Measurements from ENCODE around the gene CAPZB.

CAPZB gene

DNA sequence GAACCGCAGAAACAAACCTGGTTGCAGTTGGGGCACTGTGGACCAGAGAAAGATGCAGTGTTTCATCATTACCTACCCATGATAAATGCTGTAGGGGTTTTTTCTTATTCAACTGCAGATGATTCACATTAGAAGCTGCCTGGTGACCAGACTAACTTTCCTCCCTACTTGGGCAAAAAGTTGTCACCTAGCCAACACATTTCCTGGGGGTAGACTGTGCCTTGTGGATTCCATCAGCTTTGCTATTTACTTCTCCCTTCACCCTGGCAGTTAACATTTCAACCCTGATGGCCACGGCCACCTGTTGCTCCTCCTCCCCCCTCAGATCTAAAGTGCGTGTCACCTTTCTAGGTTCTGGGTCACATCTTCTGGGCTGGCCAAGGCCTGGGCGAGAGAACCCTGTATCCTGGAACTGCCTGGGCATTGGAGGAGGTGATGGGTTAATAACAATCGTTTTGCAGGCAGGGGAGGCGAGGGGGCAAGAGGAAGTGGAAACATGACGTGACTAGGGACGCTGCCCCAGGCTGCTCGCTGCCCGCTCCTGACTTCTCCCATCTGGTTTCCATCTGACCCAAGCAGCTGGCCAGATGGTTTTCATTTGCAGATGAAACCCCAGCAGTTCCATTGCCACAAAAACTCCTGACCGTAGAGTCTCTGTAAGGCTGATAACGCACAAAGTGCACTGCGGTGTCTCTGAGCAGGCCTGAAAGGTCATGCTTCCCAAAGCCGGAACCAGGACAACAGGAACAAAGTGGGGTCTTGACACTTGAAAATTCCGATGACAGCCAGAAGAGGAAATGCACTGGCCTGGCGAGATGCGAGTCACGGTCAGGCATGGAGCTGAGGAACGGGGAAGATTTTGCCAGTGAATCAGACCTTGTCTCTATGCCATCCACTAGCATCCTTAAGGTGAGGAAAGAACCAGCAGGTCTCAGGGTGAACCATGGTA lies 36.6 kb downstream of the CAPZB start:
- DNase-seq (ENCODE audit: low spot score): no peak

- DNase-seq (ENCODE audit: low spot score): no peak
Measured at GRCh38 chr1:19447550-19447949, 37.8 kb downstream of the CAPZB start.

DNA sequence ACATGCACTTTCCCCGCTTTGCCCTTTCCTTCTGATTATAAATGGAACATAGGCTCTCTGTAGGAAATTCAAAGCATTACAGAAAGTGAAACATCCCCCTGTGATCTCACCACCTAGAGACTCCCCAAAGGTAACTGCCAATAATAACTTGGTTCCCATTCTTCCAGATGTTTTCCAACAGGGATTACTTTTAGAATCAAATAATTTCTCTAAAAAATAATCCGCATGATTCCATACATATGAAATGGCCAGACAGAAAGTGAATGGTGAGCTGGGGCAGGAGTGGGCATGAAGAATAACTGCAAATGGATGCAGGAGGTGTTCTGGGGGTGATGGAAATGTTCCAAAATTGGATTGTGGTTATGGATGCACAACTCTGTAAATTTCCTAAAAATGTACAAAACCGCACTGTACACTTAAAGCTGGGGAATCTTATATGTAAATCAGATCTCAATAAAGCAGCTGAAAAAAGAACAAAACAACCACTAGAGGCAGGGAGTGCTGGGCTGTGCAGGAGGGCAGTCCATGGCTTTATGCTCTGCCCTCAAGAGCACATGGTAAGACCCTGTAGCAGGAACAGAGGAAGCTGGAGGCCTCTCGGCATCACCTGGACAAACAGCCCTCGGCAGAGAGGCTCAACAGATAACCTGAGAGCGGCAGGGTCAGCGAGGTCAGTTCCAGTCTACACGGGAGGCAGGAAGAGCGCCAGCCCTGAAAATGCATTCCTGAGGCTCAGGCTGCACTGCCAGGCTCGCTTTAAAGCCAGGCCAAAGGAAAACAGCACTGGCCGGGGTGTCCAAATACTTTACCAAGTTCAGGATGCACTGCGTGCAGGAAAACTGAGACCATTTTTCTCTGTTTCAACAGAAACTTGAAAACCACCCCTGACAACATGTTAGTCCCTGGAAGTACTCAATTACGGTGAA lies 39.7 kb downstream of the CAPZB start:
- DNase-seq (ENCODE audit: low spot score): no peak

DNA sequence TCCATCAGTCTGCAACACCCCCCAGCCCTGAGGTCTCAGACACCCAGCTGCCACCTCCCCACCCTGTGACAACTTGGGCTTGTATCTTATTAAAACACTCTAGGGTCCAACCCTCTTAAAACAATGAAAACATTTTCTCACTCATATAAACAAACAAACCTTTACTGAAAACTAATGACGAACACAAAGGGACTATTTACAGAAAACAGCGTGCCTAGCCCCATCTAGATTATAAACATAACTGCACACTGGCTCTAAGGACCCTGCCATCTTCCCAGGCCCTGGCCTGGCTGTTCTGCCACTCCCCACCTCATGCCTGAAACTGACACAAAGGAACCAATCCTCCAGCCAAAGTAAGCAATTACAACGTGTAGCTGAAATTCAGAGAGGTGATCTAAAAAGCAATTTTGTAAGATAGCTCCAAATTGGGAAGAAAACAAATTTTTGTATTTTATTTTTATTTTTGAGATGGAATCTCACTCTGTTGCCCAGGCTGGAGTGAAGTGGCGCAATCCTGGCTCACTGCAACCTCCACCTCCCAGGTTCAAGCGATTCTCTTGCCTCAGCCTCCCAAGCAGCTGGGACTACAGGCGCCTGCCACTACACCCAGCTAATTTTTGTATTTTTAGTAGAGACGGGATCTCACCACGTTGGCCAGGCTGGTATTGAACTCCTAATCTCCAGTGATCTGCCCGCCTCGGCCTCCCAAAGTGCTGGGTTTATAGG lies 40.9 kb downstream of the CAPZB start:
- no peak for DNase-seq (ENCODE audit: low spot score)

DNA sequence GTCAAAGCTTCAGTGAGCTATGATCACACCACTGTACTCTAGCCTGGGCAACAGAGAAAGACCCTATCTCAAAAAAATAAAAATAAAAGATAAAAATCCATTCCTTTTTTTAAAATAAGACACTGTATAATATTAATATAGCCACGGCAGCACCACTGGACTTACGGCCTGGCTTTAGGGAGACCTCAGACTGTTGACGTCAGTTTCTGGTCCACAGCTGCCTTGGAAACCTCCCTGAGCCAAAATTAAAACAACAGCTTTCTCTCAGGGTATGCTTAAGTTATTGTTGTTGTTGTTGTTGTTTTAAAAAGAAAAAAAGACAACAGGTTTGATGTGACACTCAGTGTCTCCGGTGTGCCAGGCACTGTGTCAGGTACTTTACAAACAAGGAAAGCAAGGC lies 42.0 kb downstream of the CAPZB start:
- no peak for DNase-seq (ENCODE audit: low spot score)

DNA sequence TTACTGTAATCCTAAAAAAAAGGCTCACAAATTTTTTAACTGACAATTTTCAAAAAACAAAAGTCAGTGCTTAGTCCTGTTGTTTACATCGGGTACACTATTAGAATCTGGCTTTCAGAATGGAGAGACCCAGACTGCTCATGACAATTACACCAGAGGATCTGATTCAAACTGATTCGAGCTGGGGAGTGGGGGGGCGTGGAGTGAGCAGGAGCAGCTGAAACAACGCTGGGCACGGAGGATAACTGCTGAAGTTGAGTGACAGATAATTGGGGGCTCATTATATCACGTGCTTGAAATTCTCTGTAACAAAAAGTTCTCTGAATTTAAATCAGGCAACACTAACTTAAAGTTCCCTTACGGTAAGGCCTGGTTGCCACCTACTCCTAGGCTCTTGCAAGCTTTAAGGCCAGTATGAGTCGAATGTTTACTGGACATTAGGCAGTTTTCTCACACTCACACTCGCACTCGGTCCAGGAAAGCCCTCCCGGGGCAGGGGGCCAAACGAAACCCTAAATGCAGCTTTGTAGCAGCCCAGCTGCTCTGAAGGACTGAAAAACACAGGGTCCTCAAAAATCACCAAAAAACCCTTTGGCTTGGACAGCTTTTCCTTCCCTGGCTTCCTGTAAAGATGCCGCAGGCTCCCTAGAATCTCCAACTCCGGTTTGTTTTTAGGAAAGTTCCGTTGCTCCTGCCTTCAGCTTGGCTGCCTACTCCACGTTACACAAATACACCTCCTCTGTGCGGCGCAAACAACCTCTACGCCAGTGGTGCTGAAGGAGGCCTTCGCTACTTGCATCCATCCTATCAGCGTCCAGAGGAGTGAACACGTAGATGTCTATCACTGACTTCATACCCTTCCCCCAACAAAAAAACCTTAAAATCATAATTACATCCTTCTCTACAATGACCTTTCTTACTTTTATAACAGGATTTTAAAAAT lies 42.9 kb downstream of the CAPZB start:
- DNase-seq (ENCODE audit: low spot score): no peak

- no peak for DNase-seq (ENCODE audit: low spot score)
Measured at GRCh38 chr1:19441048-19441780, 44.1 kb downstream of the CAPZB start.

GRCh38 chr1:19439464-19440171 lies 45.7 kb downstream of the CAPZB start:
- peak; percentile 47 for DNase-seq (ENCODE audit: low spot score)

GRCh38 chr1:19438516-19439195 lies 46.7 kb downstream of the CAPZB start:
- no peak for DNase-seq (ENCODE audit: low spot score)

- DNase-seq (ENCODE audit: low spot score): no peak
Measured at GRCh38 chr1:19437891-19438294, 47.4 kb downstream of the CAPZB start.

DNA sequence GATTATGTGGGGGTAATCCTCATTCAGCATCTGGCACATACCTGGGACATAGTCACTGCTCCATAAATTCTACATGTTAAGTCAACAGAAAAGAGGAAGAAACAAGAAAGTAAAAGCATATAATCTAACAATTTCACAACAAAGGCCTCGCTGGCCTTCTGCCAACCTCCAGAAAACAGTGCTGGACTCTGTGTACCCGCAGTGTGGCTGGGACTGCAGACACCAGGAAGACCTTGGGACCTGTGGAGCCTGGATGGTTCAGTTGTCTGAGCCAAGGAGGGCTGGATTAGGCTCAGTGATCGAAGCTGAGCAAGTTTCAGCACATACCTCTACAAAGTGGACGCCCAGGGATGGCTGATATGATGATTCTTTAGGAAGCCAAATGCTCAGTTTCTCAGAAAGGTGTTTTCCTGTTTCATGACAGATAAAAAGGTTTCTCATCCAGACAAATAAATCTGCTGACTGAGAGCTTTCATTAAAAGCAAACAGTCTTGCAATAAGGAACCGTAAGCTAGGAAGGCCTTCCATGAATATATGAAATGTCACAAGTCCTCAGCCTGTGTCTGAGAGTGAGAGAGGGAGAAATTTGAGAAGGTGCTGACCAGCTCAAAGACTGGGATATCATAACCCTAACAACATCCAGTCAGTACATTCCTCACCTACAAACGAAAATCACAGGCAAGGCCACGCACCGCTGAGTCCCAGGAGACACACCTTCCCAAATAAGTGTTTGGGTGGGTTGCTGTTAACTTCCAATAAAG lies 48.4 kb downstream of the CAPZB start:
- no peak for DNase-seq (ENCODE audit: low spot score)

GRCh38 chr1:19435851-19436455 lies 49.4 kb downstream of the CAPZB start:
- no peak for DNase-seq (ENCODE audit: low spot score)

DNA sequence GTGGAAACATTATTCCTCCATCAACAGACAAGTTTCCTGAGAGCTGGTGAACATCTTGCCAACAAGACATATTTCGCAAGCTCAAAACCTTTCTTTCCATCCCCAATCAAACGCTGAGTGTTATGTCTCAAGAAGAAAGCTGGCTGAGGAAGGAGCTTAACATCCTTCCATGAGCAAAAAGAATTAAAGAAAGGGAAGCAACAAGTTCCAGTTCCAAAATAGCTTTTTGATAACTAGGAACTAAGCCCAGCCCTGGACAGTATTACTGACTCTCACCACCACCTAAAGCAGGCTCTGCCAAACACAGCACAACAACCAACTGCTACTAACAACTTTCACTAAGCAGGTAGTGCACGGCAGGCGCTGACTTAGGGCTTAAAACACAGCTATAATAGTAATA lies 50.2 kb downstream of the CAPZB start:
- no peak for DNase-seq (ENCODE audit: low spot score)

DNA sequence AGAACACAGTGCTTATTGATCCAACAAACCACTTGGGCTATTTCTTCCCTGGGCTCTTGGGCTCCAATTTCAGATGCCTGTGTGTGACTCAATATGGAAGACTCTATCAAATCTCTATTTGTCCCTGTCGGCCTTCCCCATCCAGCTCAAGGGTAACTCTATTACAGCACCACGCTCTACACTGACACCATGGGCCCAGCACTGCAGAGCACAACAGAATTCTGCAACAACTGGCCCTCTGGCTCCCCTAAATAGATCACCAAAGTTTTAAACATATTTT lies 51.7 kb downstream of the CAPZB start:
- DNase-seq (ENCODE audit: low spot score): no peak

DNA sequence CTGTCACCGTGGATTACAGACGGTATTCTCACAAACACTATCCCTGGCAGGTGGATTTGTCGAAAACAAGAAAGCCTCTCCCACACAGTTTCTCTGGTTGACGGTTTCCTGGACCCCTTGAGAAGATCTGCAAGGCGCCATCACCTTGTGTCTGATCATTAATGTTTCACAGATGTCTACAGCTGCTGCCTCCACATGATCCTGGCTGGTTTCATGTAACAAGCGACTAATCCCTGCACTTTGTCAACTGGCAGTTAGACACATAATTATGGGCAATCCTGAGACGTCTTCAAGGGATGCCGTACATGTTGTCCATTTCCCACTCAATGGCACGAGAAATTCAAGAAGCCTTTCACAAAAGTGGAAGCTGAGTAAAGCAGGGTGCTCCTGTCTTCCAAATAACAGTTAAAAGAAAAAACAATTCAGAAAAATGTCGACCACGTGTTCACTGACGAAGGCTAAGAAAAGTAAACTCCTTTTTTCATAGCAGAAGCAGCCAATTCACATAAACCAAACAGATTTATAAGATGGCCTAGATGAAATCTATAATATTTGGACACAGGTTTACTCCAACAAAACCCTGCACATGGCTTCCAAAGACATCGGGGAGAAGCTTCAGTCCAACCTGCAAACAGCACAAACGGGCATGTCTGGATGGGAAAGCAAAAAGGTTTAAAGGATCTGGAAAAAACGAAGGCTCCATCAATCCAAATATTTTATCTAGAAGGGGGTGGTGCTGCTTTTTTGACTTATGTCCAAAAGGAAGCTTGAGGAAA lies 52.2 kb downstream of the CAPZB start:
- no peak for DNase-seq (ENCODE audit: low spot score)

GRCh38 chr1:19430121-19431068 lies 54.9 kb downstream of the CAPZB start:
- DNase-seq (ENCODE audit: low spot score): no peak
